COLO829 (cell line): ENCODE measurements around the gene SIRT1.
"Not testable (repeated sequence)": the region's sequence is repeated elsewhere in the genome, so short reads cannot be mapped to it uniquely, and the experiment has no call there.

Source experiments
- DNase-seq: peaks from one replicate; pipeline ENCODE4 v3.0.0; 2012; ENCODE audit warnings: low spot score

The SIRT1 gene

DNA sequence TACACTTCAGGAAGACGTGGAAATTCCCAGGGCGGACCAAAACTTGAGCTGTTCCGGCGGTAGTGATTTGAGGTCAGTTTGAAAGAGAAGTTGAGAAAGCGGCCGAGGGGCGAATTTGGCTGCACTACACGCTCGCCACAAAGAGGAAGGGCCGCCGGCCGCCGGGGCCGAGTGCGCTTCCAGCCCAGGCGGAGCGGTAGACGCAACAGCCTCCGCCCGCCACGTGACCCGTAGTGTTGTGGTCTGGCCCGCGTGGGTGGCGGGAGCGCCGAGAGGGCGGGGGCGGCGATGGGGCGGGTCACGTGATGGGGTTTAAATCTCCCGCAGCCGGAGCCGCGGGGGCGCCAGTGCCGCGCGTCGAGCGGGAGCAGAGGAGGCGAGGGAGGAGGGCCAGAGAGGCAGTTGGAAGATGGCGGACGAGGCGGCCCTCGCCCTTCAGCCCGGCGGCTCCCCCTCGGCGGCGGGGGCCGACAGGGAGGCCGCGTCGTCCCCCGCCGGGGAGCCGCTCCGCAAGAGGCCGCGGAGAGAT is at the start of gene SIRT1:
TSS of gene SIRT1 (plus strand) at position 344 of the 529 bp plus-strand sequence. CDS start at position 410, 66 bp downstream.
- DNase-seq, result peak; percentile 53

DNA sequence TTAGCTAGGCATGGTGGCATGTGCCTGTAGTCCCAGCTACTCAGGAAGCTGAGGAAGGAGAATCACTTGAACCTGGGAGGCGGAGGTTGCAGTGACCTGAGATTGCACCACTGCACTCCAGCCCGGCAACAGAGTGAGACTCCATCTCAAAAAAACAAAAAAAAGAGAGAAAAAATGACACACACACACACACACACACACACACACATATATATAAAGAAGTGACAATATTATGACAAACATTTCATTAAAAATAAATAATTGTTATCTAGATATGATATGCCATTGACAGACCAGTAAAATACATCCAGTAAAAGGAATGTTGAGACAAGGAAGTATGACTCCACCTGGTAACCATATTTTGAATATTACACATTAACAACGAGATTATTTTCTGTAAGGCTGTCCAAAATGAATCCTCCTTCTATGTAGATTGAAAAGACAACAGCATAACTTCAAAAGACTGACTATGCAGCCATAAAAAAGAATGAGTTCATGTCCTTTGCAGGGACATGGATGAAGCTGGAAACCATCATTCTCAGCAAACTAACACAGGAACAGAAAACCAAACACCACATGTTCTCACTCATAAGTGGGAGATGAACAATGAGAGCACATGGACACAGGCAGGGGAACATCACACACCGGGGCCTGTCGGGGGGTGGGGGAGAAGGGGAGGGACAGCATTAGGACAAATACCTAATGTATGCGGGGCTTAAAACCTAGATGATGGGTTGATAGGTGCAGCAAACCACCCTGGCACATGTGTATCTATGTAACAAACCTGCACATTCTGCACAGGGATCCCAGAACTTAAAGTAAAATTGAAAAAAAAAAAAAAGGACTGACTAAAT is 48.7 kb upstream of the SIRT1 start:
- not testable (repeated sequence) for DNase-seq

DNA sequence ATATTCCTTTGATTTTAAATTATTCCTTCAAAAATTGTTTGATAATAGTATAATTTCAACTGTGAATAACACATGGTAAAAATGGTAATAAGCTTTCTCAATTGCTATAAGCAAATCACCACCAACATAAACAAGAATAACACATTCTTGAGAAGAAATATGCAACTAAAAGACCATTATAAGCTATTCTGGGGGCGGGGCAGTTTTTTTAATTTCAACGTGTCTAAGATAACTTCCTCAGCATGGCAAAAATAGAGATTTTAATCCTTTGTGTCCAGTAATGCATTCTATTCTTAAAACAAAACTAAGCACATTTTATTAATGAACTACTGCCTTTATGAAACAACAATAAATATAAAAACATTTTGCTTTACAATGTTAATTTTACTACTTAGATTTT is 48.0 kb upstream of the SIRT1 start:
- no peak for DNase-seq

DNA sequence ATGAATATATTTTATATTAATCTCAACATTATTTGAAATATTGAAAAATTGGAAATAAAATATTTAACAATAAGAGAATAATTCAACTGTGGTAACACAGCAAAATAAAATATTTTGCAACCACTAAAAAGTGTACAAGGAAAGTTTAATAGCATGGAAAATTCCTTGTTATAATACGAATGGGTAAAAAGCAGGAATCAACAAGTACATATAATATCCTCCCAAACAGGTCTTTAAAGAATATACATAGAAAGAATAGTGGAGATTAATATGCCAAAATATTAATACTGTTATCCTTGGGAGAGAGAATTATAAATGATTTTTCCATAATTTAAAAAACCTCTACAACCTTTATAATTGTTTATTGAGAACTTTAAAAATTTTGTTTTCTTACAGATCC is 47.5 kb upstream of the SIRT1 start:
- DNase-seq, result no peak

DNA sequence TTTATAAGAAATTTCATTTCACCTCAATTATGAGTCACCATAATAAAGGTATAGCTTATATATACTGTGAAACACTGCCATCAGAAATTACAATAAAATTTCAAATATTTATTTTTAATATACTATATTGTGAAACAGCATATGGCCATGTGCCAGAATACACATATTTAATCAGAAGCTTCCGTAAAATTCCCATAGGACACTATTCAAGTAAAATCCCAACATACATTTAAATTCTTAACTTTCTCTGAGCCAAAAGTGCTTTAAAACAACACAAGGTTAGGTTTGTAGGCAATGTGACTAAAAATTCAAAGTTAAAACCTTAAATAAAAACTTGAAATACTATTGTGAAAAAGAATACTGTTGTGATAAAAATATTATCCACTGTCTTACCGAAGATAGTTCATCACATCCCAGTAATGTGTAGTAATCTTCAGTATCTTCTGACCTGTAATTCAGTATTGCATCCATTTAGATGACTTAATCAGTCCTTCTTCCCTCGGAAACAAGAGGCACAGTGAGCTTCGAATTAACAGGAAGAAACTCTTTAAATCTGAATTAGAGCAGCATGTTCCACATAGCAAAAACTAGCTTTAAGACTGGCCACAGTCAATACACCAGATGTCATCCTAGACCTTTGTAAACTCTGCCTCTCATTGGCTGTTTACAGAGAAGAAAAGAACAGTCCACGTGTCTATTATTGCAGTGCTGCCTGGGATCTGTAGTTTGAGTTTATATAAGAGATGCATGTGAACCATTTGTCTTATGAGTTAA is 46.7 kb upstream of the SIRT1 start, which contains the start of gene DNAJC12:
TSS of gene DNAJC12 (minus strand) at position 648 of the 774 bp plus-strand sequence. CDS start at position 471, 177 bp downstream.
- DNase-seq, result no peak

DNA sequence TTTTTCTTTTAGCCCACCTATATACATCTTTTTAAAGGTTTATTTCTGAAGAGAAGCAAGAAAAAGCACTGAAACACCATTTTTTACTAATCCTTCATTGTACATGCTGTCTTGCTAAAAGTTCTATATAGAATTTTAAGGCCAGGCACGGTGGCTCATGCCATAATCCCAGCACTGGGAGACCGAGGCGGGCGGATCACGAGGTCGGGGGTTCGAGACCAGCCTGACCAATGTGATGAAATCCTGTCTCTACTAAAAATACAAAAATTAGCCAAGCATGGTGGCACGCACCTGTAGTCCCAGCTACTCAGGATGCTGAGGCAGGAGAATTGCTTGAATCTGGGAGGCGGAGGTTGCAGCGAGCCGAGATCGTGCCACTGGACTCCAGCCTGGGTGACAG is 44.9 kb upstream of the SIRT1 start:
- not testable (repeated sequence) for DNase-seq

DNA sequence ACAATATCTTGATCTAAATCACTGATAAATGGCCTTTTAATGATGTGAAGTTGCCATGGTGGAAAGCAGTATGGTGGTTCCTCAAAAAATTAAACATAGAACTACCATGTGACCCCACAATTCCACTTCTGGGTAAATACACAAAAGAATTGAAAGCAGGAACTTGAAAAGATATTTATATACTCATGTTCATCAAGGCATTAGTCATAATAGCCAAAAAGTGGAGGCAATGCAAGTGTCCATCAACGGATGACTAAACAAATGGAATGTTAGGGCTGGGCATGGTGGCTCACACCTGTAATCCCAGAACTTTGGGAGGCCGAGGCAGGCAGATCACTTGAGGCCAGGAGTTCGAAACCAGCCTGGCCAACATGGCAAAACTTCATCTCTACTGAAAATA is 44.5 kb upstream of the SIRT1 start:
- no peak for DNase-seq

DNA sequence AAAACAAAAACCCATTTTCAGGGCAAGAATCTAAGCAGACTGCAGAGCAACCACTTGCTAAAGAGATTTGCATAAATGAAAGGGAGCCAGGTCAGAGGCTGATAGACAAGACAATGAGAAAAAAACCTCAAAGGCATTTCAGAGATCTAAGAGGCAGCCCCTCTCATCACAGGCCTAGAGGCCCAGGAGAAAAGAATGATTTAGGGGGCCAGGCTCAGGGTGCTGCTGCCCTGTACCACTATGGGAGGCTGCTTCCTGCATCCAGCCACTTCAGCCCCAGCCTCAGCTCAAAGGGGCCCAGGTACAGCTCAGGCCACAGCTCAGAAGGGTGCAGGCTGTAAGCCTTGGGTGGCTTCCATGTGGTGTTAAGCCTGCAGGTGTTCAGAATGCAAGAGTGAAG is 42.7 kb upstream of the SIRT1 start:
- DNase-seq, result no peak

DNA sequence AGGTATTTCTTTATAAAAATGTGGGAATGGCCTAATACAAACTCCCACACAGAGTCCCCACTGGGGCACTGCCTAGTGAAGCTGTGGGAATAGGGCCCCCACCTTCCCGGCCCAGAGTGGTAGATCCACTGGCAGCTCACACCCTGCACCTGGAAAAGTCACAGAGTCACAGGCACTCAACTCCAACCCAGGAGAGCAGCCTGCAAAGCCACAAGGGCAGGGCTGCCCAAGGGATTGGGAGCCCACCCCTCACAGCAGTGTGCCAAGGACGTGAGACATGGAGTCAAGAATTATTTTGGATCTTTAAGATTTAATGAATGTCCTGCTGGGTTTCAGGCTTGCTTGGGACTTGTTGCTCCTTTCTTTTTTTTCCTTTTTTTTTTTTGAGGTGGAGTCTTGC is 41.2 kb upstream of the SIRT1 start:
- DNase-seq, result no peak

DNA sequence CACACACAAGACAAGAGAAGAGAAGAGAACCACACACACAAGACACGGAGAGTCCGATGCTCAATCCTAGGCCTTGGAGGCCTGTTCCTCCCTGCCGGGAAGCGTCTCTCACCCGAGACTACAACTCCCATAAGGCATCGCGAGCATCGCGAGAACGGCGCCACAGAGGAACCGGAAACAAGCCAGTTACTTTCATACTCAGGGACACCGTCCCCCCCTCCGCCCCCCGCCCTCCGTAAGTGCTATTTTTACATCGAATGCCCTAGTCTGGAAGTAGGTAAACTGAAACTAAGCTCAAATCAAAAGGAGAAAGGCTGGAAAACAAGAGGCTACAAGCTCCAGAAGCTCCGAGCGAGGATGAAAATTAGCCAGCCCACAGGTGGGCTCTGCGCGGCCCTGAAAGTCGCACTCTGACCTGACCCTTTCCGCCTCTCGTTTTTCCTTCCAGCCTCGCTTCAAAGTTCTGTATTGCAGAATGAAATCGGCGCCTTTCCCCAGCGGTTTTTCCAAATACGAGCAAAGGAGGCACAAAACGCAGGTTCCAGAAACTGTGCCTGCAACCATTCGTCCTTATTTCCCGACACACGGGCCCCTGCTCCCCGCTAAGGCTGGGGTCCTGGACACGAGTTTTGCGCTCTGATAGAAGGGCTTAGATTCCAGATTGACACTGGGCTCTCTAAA is 35.0 kb upstream of the SIRT1 start:
- DNase-seq, result peak; percentile 82

DNA sequence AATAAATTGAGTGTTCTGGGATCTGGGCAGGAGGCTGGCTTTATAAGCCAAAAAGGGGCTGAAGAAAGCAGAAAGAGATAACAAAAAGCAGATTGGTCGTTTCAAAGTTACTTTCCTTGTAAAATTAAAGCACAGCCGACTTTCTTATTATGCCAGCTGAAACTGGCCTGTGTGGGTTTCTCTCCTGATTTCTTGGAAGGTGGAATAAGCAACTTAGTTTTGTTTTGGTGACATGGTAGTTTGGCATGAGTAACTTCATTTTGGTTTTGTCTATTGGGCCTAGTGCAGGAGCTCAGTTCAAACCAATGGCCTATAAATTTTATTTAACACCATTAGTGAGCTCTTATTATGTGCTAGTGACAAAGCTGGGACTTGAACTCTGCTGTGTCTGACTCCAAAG is 33.3 kb upstream of the SIRT1 start:
- no peak for DNase-seq

DNA sequence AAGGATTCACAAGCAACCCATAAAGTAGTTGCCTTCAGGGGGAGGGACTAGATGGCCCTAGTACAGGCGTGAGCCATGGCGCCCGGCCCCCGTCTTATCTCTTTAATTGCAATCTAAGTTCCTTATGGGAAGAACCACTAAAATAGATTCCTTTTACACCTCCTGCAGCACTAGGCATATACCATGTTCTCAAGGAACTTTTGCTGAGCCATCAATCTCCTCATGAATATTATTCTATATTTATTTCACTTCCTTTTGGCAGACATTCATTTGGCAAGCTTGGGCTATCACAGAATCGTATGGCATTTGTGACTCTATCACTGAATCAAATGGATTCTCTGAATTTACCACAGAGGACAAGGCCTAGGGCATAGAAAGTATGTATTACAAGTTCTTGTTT is 31.7 kb upstream of the SIRT1 start:
- no peak for DNase-seq

DNA sequence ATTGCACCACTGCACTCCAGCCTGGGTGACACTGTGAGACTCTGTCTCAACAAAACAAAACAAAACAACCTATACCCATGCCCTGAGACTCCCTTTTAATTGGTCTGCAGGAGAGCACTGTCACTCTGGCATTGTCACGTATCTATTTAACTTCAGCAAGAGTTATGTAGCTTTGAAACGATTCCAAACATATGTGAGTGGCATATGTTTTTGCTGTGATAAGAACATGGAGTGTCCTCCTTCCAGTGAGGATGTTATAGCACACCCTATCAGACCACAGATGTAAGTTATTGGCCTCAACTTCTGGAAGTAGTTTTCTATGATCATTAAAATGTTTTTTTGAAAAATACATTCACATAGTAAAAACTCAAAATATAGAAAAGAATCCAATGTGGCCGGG is 30.9 kb upstream of the SIRT1 start:
- DNase-seq, result no peak

DNA sequence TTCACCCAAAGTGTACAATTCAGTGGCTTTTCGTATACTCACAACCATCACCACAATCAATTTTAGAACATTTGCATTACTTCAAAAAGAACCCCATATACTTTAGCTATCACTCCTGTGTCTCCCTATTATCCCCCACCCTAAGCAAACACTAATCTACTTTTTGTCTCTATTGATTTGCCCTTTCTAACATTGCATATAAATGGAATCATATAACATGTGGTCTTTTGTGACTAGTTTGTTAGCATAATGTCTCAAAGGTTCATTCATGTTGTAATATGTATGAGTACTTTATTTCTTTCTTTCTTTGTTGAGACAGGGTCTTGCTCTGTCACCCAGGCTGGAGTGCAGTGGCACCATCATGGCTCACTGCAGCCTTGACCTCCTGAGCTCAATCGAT is 25.5 kb upstream of the SIRT1 start:
- no peak for DNase-seq

DNA sequence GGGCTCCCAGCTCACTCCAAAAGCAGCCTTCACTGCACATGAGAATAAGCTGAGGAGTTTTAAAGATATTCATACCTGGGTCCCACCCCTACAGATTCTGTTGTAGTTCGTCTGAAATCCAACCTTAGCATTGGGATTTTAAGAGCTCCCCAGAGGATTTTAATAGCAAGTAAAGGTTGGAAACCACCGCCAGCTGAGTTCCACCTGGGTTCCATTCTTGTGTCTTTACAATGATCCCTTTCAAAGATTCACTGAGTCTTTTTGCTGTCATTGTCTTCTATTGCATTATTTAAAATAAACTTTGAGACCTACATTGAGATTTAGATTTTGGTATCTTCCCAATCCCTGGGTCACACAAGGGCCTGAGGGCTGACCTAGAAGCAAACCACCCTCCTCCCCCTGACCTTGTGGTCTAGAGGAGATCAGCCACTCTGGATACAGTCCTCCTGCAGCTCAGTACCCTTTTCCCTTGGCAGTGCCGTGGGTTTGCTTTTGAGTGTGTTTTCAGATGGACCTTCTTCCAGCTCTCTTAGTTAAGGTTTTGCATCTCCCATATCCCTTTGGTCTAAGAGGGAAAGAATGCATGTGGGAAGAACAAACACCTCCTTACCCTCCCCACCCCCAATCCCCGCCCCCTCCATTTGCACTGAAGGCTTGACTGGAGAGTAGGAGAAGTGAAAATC is 22.6 kb upstream of the SIRT1 start:
- no peak for DNase-seq

DNA sequence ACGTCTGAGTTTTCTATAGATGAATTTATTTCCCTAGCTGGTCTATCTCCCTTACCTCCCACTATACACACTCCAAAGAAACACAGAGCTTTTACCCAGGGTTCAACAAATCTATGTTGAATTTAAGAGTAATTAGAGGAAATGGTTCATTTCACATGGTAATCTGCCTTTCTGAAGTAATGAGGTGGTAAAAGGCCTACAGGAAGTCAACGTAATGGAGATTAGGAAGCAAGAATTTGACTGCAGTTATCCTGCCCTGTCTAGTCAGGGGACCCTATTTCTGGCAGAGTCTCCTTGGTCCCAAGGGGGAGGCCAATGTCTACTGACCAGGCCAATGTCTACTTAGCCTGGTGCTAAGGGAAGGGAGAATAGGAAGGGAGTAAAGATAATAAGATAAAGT is 21.4 kb upstream of the SIRT1 start:
- DNase-seq, result no peak

DNA sequence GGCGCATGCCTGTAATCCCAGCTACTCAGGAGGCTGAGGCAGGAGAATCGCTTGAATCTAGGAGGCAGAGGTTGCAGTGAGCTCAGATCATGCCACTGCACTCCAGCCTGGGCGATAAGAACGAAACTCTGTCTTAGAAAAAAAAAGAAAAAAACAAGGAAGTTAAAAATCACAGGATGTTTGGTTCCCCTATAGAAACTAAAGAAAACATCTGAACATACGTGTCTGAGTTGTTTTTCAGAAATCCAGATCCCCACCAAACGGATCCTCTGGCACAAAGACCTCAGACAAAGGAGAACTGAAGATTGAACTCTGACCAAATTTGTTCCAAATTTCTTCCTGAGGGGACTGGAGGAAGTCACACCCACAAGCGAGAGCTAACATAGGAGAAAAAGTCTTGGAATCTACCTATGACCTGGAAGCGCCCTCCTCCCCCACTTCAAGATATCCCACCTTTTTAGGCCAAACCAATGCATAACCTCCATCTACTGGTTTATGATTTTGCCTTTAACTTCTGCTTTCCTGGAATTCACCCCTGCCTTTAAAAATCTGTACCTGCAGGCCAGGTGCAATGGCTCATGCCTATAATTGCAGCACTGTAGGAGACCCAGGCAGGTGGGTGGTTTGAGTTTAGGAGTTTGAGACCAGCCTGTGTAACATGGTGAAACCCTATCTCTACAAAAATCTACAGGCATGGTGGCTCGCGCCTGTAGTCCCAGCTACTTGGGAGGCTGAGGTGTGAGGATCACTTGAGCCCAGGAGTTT is 19.7 kb upstream of the SIRT1 start:
- no peak for DNase-seq

DNA sequence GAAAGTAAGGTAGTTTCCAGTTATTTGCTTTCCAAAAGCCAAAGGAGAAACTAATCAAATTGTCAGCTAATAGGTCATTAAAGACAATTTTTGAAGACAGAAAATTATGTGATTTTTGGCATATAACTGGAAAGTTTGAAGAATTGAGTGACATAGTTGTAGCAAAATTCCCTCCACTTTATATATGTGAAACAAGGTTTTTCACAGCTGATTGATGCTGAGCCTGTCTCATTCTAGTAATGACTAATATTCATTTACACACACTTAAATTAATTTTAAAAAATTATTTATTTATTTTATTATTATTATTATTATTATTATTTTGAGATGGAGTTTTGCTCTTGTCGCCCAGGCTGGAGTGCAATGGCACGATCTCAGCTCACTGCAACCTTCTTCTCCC is 16.3 kb upstream of the SIRT1 start:
- no peak for DNase-seq

DNA sequence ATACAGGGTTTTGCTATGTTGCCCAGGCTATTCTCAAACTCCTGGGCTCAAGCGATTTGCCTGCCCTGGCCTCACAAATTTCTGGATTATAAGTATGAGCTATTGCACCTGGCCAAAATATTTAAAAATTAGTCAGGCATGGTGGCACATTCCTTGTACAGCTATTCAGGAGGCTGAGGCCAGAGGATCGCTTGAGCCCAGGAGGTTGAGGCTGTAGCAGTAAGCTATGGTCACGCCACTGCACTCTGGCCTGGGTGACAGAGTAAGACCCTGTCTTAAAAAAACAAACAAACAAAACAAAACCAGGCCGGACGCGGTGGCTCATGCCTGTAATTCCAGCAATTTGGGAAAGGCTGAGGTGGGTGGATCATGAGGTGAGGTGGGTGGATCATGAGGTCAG is 14.5 kb upstream of the SIRT1 start:
- no peak for DNase-seq

DNA sequence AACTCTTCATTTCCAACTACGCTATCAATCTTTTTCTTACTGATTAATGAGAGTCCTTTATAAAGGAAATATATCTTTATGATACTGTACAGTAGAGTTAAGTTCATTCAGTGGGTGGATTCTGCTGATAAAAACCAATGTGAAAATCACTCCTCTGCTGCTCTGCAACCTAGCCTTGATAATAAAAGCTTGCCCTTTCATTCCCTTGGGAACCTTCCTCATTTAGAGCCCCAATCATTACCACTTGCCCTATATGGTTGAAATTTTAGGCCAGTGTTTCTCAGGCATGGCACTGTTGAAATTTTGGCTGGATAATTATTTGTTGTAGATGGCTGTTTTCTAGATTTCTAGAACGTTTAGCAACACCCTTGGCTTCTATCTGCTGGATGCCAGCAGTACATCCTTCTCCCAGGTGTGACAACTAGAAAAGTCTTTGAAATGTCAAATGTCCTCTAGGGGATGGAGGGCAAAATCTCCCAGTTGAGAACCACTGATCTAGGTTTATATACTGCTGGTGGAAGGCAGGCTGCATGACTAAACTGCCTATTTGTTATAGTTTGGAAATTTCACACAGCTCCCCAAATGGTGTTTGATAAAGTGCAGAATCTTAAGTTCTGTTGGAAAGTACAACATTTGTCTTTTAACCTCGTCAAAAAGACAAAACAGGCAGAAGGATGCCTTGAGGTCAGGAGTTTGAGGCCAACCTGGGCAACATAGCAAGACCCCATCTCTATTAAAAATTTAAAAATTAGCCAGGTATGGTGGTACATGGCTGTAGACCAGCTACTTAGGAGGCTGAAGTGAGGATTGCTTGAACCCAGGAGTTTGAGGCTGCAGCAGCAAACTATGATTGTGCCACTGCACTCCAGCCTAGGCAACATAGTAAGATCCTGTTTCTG is 8.9 kb upstream of the SIRT1 start:
- DNase-seq, result no peak
